Endothelial cell of umbilical vein (primary cell): ENCODE data around the gene PPTC7.

Experiments
- FOS ChIP-seq: IDR thresholded peaks from 2 replicates; pipeline ENCODE4 v1.6.1; 2011; ENCODE audit warnings: mild to moderate bottlenecking, low read length, moderate library complexity, borderline replicate concordance; ENCODE audit not compliant: insufficient read depth
- POLR2A ChIP-seq: IDR thresholded peaks from 2 replicates; pipeline ENCODE4 v1.6.1; 2012; ENCODE audit warnings: low read depth, mild to moderate bottlenecking, control low read depth, low read length
- TF ChIP-seq, protein P1 (sequence below), 2 donors: IDR thresholded peaks; 1 replicate in 1 of 2; 2 replicates in 1 of 2; pipeline ENCODE4 v1.5.1; 2011; ENCODE audit warnings: low read length in 2 of 2, mild to moderate bottlenecking in 2 of 2, moderate library complexity in 2 of 2, control low read depth in 1 of 2, inconsistent platforms in 1 of 2, low read depth in 1 of 2; ENCODE audit not compliant: insufficient read depth in 1 of 2; ENCODE audit errors: extremely low read depth in 1 of 2

DNA sequence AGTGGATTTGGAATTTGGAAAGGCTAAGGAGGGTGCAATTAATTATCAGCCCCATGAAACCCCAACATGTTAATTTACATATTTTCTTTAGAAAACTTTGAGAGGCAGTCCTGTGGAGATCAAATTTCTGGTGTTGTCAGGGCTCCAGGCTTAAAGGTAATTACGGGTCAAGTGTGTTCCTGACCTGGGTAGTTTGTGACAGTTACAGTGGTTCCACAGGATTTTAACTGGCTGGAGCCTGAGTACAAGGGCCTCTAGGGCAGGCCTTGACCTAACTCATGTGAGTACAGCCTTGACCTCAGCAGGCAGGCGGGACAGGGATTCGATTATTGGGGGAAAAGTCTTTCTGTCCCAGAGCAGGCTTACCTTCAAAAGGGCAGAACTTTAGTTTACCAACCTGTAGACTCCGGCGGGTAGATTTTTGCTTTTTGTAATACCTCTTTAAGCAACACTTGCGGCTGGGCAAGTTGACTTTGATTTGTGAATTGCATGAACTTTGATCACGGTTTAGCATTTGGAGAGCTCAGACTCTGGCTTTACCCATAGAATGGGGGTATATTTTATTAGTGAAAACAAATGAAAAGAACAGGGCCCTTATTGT lies 8.4 kb upstream of the PPTC7 start:
- TF ChIP-seq POLR2A (no peak), FOS (no peak)
- TF ChIP-seq, protein P1, sequence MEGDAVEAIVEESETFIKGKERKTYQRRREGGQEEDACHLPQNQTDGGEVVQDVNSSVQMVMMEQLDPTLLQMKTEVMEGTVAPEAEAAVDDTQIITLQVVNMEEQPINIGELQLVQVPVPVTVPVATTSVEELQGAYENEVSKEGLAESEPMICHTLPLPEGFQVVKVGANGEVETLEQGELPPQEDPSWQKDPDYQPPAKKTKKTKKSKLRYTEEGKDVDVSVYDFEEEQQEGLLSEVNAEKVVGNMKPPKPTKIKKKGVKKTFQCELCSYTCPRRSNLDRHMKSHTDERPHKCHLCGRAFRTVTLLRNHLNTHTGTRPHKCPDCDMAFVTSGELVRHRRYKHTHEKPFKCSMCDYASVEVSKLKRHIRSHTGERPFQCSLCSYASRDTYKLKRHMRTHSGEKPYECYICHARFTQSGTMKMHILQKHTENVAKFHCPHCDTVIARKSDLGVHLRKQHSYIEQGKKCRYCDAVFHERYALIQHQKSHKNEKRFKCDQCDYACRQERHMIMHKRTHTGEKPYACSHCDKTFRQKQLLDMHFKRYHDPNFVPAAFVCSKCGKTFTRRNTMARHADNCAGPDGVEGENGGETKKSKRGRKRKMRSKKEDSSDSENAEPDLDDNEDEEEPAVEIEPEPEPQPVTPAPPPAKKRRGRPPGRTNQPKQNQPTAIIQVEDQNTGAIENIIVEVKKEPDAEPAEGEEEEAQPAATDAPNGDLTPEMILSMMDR (IDR thresholded peaks at IDR 0.05; ENCODE audit: extremely low read depth in 1 of 2, insufficient read depth in 1 of 2, low read depth in 1 of 2, low read length in 2 of 2), result no peak
